ENCODE data around the gene EXOC4.

Gene EXOC4

GRCh38 chr7:133742709-133743538 is 490.0 kb downstream of the EXOC4 start:
- no peak overlapping the region for H3K27ac ChIP-seq
- H3K4me3 ChIP-seq (ENCODE audit: low read depth, low read length): no peak overlapping the region
- no peaks in the 10 kb centered on the region for H3K9me3 ChIP-seq (ENCODE audit: severe bottlenecking)
- TF ChIP-seq CTCF (IDR thresholded peaks at IDR 0.05; ENCODE audit: low read depth, low read length): peak; percentile 45
- H3K27me3 ChIP-seq (ENCODE audit: insufficient read depth, low read depth, severe bottlenecking): no peaks in the 10 kb centered on the region
- no peaks in the 10 kb centered on the region for H3K36me3 ChIP-seq
- peak; percentile 9 for DNase-seq

GRCh38 chr7:133744451-133744850 is 491.6 kb downstream of the EXOC4 start:
- Histone ChIP-seq H3K9me3 (ENCODE audit: severe bottlenecking) (no peaks in the 10 kb centered on the region), H3K27ac (no peak overlapping the region), H3K27me3 (ENCODE audit: insufficient read depth, low read depth, severe bottlenecking) (no peaks in the 10 kb centered on the region), H3K4me3 (ENCODE audit: low read depth, low read length) (no peak overlapping the region), H3K36me3 (no peaks in the 10 kb centered on the region)
- no peak for TF ChIP-seq CTCF (IDR thresholded peaks at IDR 0.05; ENCODE audit: low read depth, low read length)
- no peak for DNase-seq

- Histone ChIP-seq H3K4me3 (ENCODE audit: low read depth, low read length) (no peak overlapping the region), H3K27ac (no peak overlapping the region), H3K36me3 (no peaks in the 10 kb centered on the region), H3K27me3 (ENCODE audit: insufficient read depth, low read depth, severe bottlenecking) (no peaks in the 10 kb centered on the region), H3K9me3 (ENCODE audit: severe bottlenecking) (no peaks in the 10 kb centered on the region)
- no peak for DNase-seq
- no peak for TF ChIP-seq CTCF (IDR thresholded peaks at IDR 0.05; ENCODE audit: low read depth, low read length)
Observed at GRCh38 chr7:133746305-133746704, 493.4 kb downstream of the EXOC4 start.

GRCh38 chr7:133746847-133747246 is 494.0 kb downstream of the EXOC4 start:
- H3K36me3 ChIP-seq: no peaks in the 10 kb centered on the region
- no peak for TF ChIP-seq CTCF (IDR thresholded peaks at IDR 0.05; ENCODE audit: low read depth, low read length)
- no peak for DNase-seq

GRCh38 chr7:133748443-133749407 is 495.8 kb downstream of the EXOC4 start:
- Histone ChIP-seq H3K36me3 (no peaks in the 10 kb centered on the region), H3K27me3 (ENCODE audit: insufficient read depth, low read depth, severe bottlenecking) (no peaks in the 10 kb centered on the region), H3K9me3 (ENCODE audit: severe bottlenecking) (no peaks in the 10 kb centered on the region), H3K27ac (no peak overlapping the region), H3K4me3 (ENCODE audit: low read depth, low read length) (no peak overlapping the region)
- no peak for TF ChIP-seq CTCF (IDR thresholded peaks at IDR 0.05; ENCODE audit: low read depth, low read length)
- no peak for DNase-seq

More at GRCh38 chr7:133746847-133747246, 494.0 kb downstream of the EXOC4 start:
- no peaks in the 10 kb centered on the region for H3K9me3 ChIP-seq (ENCODE audit: severe bottlenecking)
- no peaks in the 10 kb centered on the region for H3K27me3 ChIP-seq (ENCODE audit: insufficient read depth, low read depth, severe bottlenecking)
- H3K4me3 ChIP-seq (ENCODE audit: low read depth, low read length): no peak overlapping the region
- no peak overlapping the region for H3K27ac ChIP-seq

Data from WERI-Rb-1 (cell line).